Hepatocyte (in vitro differentiated cells): Measurements from ENCODE around the gene SNTG2. TPM values are rescaled to one million over a fixed set of nuclear protein-coding genes. Genes with fewer than 3 reads are reported as not detected.
"Not testable (repeated sequence)": the region's sequence is repeated elsewhere in the genome, so short reads cannot be mapped to it uniquely, and the experiment has no call there.

ENCODE experiments used
- DNase-seq: peaks from one replicate; pipeline ENCODE4 v3.0.0-alpha.2; 2016; ENCODE audit warnings: low spot score
- H2AFZ ChIP-seq: fragments of 200-600 bp; sonication (generic); 2 replicates; pipeline ENCODE4 v1.6.0; 2016; ENCODE audit warnings: antibody characterized with exemption, mild to moderate bottlenecking
- H3K27ac ChIP-seq: fragments of 200-600 bp; sonication (generic); 2 replicates; pipeline ENCODE4 v1.5.1; 2016; ENCODE audit warnings: mild to moderate bottlenecking
- H3K27me3 ChIP-seq: fragments of 200-600 bp; sonication (generic); 2 replicates; pipeline ENCODE4 v1.6.1; 2016
- H3K36me3 ChIP-seq: fragments of 200-600 bp; sonication (generic); replicated peaks from 2 replicates; pipeline ENCODE4 v1.5.1; 2016; ENCODE audit warnings: low read depth; ENCODE audit not compliant: insufficient read depth
- H3K4me1 ChIP-seq: fragments of 200-600 bp; sonication (generic); 2 replicates; pipeline ENCODE4 v1.5.1; 2016; ENCODE audit warnings: mild to moderate bottlenecking, moderate library complexity; ENCODE audit not compliant: insufficient read depth
- H3K4me2 ChIP-seq: fragments of 200-600 bp; sonication (generic); 2 replicates; pipeline ENCODE4 v1.6.0; 2016
- H3K4me3 ChIP-seq: fragments of 200-600 bp; sonication (generic); 2 replicates; pipeline ENCODE4 v1.5.1; 2016; ENCODE audit warnings: mild to moderate bottlenecking
- H3K79me2 ChIP-seq: fragments of 200-600 bp; sonication (generic); 2 replicates; pipeline ENCODE4 v1.6.0; 2017; ENCODE audit warnings: mild to moderate bottlenecking
- H3K9me2 ChIP-seq: fragments of 200-600 bp; sonication (generic); replicated peaks from 2 replicates; pipeline ENCODE4 v1.6.0; 2017; ENCODE audit warnings: mild to moderate bottlenecking; ENCODE audit not compliant: insufficient read depth
- H3K9me3 ChIP-seq: fragments of 200-600 bp; sonication (generic); 2 replicates; pipeline ENCODE4 v1.5.1; 2016; ENCODE audit warnings: low read depth, mild to moderate bottlenecking
- H4K20me1 ChIP-seq: fragments of 200-600 bp; sonication (generic); 2 replicates; pipeline ENCODE4 v1.6.0; 2016; ENCODE audit warnings: mild to moderate bottlenecking; ENCODE audit not compliant: insufficient read depth, poor library complexity, severe bottlenecking
- EZH2 ChIP-seq: fragments of 200-600 bp; sonication (generic); IDR thresholded peaks from 2 replicates; pipeline ENCODE4 v1.6.1; 2016; ENCODE audit warnings: antibody characterized with exemption, mild to moderate bottlenecking, borderline replicate concordance
- EZH2phosphoT487 ChIP-seq: fragments of 200-600 bp; sonication (generic); IDR thresholded peaks from one replicate; pipeline ENCODE4 v1.6.1; 2018; ENCODE audit warnings: antibody characterized with exemption, mild to moderate bottlenecking, low read depth, moderate library complexity; ENCODE audit not compliant: unreplicated experiment, severe bottlenecking
- WGBS: methylation state at CpG from one replicate; pipeline ENCODE4 v1.1.6; 2016; ENCODE audit warnings: low lambda C conversion rate; ENCODE audit errors: missing lambda C conversion rate; 5-methylcytosine and 5-hydroxymethylcytosine counted together
- polyA plus RNA-seq: library from polyadenylated mRNA; unstranded; fragments of >200 nt; fragmentation: Nextera tagmentation; extraction: Ambion mirVana; gene quantifications from 2 replicates; pipeline ENCODE4 v1.2.1, GENCODE V29; 2016
- total RNA-seq: library from RNA; depleted of rRNA; stranded (reverse); fragments of >200 nt; gene quantifications from 2 replicates; pipeline ENCODE4 v1.2.3, GENCODE V29; 2014
- TF ChIP-seq, protein P1 (sequence below): fragments of 200-600 bp; sonication (generic); IDR thresholded peaks from 2 replicates; pipeline ENCODE4 v1.5.1; 2016; ENCODE audit warnings: antibody characterized with exemption, mild to moderate bottlenecking; ENCODE audit not compliant: poor library complexity

SNTG2 gene
- total and polyA plus RNA-seq, 2 experiments from 2014 or later = not detected

- H2AFZ ChIP-seq, H3K36me3 ChIP-seq, DNase-seq, H3K4me2 ChIP-seq, H3K27ac ChIP-seq, H3K9me3 ChIP-seq, H3K27me3 ChIP-seq, H3K4me3 ChIP-seq, H3K79me2 ChIP-seq, H3K4me1 ChIP-seq, H4K20me1 ChIP-seq, H3K9me2 ChIP-seq: not testable (repeated sequence)
- WGBS = 94% methylated on average over 6 of the region's 6 CpGs
Measured at GRCh38 chr2:1390118-1390517, 439.5 kb downstream of the SNTG2 start.

- TF ChIP-seq EZH2phosphoT487 (no peak), EZH2 (no peak)
- TF ChIP-seq, protein P1, sequence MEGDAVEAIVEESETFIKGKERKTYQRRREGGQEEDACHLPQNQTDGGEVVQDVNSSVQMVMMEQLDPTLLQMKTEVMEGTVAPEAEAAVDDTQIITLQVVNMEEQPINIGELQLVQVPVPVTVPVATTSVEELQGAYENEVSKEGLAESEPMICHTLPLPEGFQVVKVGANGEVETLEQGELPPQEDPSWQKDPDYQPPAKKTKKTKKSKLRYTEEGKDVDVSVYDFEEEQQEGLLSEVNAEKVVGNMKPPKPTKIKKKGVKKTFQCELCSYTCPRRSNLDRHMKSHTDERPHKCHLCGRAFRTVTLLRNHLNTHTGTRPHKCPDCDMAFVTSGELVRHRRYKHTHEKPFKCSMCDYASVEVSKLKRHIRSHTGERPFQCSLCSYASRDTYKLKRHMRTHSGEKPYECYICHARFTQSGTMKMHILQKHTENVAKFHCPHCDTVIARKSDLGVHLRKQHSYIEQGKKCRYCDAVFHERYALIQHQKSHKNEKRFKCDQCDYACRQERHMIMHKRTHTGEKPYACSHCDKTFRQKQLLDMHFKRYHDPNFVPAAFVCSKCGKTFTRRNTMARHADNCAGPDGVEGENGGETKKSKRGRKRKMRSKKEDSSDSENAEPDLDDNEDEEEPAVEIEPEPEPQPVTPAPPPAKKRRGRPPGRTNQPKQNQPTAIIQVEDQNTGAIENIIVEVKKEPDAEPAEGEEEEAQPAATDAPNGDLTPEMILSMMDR = no peak
- H3K4me1 ChIP-seq = no peaks in the 10 kb centered on the region
- H4K20me1 ChIP-seq = no peaks in the 10 kb centered on the region
- no peak overlapping the region for H3K4me3 ChIP-seq
- WGBS = 77% methylated on average over 2 of the region's 2 CpGs
- H3K27ac ChIP-seq = no peak overlapping the region
- no peaks in the 10 kb centered on the region for H3K27me3 ChIP-seq
- H2AFZ ChIP-seq = no peak overlapping the region
- no peaks in the 10 kb centered on the region for H3K9me3 ChIP-seq
- no peaks in the 10 kb centered on the region for H3K79me2 ChIP-seq
- no peaks in the 10 kb centered on the region for H3K36me3 ChIP-seq
- H3K4me2 ChIP-seq = no peak overlapping the region
- no peak for DNase-seq
- H3K9me2 ChIP-seq = no peaks in the 10 kb centered on the region
Measured at GRCh38 chr2:1393321-1393720, 442.7 kb downstream of the SNTG2 start.

GRCh38 chr2:1394709-1395408 is 444.2 kb downstream of the SNTG2 start:
- Histone ChIP-seq H3K27ac (no peak overlapping the region), H3K4me2 (no peak overlapping the region), H4K20me1 (no peaks in the 10 kb centered on the region), H3K4me3 (no peak overlapping the region), H3K79me2 (no peaks in the 10 kb centered on the region), H3K27me3 (no peaks in the 10 kb centered on the region), H2AFZ (no peak overlapping the region), H3K36me3 (no peaks in the 10 kb centered on the region), H3K9me3 (no peaks in the 10 kb centered on the region), H3K4me1 (no peaks in the 10 kb centered on the region), H3K9me2 (no peaks in the 10 kb centered on the region)
- 92% methylated on average over 7 of the region's 7 CpGs for WGBS
- TF ChIP-seq EZH2phosphoT487 (no peak), EZH2 (no peak)
- TF ChIP-seq, protein P1 = no peak
- DNase-seq = no peak

GRCh38 chr2:1397350-1397749 is 446.7 kb downstream of the SNTG2 start:
- Histone ChIP-seq H3K9me3 (no peaks in the 10 kb centered on the region), H3K4me1 (no peaks in the 10 kb centered on the region), H3K27ac (no peak overlapping the region), H3K9me2 (no peaks in the 10 kb centered on the region), H3K79me2 (no peaks in the 10 kb centered on the region), H2AFZ (no peak overlapping the region), H3K27me3 (no peaks in the 10 kb centered on the region), H3K36me3 (no peaks in the 10 kb centered on the region), H3K4me2 (no peak overlapping the region), H3K4me3 (no peak overlapping the region), H4K20me1 (no peaks in the 10 kb centered on the region)
- DNase-seq = no peak
- TF ChIP-seq EZH2phosphoT487 (no peak), EZH2 (no peak)
- TF ChIP-seq, protein P1 = no peak
- WGBS = 74% methylated on average over 4 of the region's 4 CpGs
